Hematopoietic multipotent progenitor cell treated with erythropoietin and hydrocortisone succinate and interleukin-3 and kit ligand, for 6 days (in vitro differentiated cells): ENCODE results near the gene TIMM17B.

Experiments used
- DNase-seq: peaks from one replicate; pipeline ENCODE4 v3.0.0-alpha.2; 2015

Gene TIMM17B

DNA sequence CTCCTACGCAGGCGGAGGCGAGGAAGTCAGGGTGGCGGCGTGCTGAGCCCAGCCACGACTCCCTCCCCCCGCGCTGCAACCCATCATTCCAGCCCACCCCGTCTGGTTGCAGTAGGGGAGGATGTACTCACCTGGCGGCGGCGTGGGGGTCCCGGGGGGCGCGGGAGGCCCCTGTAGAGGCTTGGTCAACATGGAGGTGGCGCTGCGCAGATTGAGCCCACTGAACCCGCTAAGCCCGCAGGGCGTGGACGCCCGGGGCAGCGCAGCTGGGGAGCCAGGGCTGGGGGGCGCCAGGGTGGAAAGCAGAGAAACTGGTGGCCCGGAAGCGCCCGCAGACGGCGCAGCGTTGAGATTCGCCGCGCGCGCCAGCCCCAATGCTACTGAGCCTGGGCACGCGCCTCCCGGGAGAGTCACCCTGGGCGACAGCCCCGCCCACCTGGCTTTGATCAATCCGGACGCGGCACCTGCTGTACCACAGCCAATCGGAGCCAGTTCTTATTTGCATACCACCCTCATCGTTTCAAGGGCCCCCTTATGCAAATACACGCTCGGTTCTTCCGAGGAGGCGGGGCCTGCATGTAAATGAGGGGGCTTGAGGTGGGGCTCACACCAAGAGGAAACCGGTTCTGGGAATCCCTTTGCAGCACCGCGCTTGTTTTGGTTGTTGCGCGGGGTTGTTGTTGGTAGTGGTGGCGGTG is 21.2 kb upstream of the TIMM17B start, which contains the start of gene PIM2:
TSS of gene PIM2 (minus strand) at position 382 of the 698 bp plus-strand sequence. CDS start at position 192, 190 bp downstream.
- peak; percentile 96 for DNase-seq

- DNase-seq = no peak
Measured at GRCh38 chrX:48918301-48918642, 20.7 kb upstream of the TIMM17B start.

- DNase-seq = peak; percentile 94
Measured at GRCh38 chrX:48917139-48918001, 19.8 kb upstream of the TIMM17B start.

GRCh38 chrX:48914593-48915493 is 17.3 kb upstream of the TIMM17B start:
- no peak for DNase-seq

- DNase-seq = no peak
Measured at GRCh38 chrX:48913605-48914366, 16.2 kb upstream of the TIMM17B start.

- peak; percentile 88 for DNase-seq
Measured at GRCh38 chrX:48911412-48912182, 14.0 kb upstream of the TIMM17B start, which contains the start of gene SLC35A2. TSS of gene SLC35A2 (minus strand) at chrX:48911646. CDS start at chrX:48911636, 10 bp downstream.

DNA sequence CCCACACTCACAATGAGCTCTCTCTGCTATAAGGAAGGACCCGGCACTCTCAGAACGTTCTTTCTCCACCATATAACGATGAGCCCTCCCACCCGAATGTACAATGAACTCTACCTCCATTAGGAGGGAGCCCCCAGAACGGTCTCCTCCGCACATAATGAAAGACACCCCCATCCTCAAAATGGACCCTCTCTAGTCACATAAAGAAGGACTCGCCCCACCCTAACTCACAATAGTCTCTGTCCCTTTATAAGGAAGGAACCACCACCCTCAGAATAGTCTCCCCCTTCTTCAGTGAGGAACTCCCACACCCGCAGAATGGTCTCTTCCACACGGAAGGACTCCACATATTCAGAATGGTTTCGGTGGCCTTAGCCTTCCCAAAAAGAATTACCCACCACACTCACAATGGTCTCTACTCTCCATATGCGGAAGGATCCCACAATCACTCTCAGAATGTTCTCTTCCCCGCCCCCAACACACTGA is 13.4 kb upstream of the TIMM17B start:
- peak; percentile 51 for DNase-seq

- DNase-seq = no peak
Measured at GRCh38 chrX:48909703-48910294, 12.2 kb upstream of the TIMM17B start.

GRCh38 chrX:48908600-48908999 is 11.0 kb upstream of the TIMM17B start:
- DNase-seq = no peak

GRCh38 chrX:48905090-48905790 is 7.7 kb upstream of the TIMM17B start:
- DNase-seq = no peak

DNA sequence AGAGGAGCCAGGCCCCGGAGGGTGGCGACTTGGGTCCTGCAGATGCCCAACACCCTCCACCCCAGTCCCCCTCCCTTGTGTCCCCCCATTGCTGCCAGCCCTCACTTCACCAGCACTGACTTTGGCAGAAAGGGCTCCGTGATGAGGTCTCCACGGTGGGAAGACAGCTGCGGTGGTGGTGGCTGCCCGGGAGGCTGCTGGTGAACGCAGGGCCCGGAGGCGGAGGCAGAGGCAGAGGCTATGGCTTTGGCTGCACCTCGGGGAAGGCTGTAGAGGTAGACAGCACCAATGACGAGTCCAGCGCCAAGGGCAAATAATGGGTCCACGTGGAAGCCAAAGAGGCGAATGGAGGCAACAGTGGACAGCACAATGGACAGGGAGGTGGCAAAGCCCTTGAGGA is 7.1 kb upstream of the TIMM17B start:
- DNase-seq = no peak

DNA sequence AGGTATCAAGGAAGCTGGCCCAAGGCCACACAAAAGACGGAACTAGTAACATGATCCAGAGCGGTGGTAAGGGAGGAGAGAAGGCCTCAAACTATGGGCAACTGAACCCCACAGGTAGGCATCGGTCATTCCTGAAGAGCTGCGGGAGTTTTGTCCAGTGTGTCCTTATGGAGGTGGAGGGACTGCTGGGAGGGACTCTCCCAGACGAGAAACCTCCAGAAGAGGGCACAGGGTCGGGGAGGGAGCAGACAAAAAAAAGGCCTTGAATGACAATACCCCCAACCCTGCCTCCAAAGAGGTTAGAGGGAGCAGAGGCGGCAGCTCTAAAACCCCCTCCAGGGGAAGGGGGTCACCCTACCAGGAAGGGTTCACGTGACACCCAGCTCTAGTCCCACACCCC is 6.6 kb upstream of the TIMM17B start:
- DNase-seq = no peak

DNA sequence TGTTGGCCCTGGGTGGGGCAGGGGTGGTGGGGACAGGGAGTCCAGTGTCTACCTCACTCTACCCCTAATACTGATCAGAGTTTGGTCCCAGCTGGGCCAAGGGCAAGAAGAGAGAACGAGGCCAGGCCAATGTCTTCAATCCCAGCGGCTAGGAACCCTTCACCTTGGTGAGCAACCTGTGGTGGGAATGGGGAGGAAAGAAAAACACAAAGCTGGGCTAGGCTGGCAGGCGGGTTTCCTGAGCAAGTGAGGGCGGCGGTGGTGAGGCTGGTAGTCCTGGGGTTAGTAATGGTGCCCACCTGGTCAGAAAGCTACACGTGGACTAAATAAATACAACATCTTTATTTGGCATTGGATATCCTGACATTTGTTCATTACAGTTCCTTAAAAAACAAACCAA is 5.7 kb upstream of the TIMM17B start:
- no peak for DNase-seq

GRCh38 chrX:48902776-48903175 is 5.2 kb upstream of the TIMM17B start:
- no peak for DNase-seq

DNA sequence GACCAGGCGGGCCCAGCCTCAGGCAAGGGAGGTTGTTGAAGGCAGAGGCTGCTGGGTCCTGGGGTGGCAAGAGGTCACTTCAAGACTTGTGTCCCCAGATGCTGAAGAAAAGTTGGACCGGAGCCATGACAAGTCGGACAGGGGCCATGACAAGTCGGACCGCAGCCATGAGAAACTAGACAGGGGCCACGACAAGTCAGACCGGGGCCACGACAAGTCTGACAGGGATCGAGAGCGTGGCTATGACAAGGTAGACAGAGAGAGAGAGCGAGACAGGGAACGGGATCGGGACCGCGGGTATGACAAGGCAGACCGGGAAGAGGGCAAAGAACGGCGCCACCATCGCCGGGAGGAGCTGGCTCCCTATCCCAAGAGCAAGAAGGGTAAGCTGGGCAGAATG is 4.6 kb upstream of the TIMM17B start:
- no peak for DNase-seq

DNA sequence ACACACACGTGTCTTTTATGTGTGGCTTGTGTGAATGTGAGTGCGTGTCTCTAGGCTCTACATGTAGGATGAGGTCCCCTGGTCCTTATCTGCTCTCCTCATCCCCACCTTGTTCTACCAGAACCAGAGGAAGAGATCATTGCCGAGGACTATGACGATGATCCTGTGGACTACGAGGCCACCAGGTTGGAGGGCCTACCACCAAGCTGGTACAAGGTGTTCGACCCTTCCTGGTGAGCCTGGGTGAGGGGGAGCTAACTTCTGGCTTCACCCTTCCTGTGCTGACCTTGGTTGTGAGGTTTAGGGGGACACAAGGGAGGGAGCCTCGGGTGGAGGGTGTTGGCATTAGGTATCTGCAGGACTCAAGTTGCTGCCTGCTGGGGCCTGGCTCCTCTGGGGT is 3.5 kb upstream of the TIMM17B start:
- no peak for DNase-seq

GRCh38 chrX:48899078-48899410 is 1.5 kb upstream of the TIMM17B start:
- no peak for DNase-seq

DNA sequence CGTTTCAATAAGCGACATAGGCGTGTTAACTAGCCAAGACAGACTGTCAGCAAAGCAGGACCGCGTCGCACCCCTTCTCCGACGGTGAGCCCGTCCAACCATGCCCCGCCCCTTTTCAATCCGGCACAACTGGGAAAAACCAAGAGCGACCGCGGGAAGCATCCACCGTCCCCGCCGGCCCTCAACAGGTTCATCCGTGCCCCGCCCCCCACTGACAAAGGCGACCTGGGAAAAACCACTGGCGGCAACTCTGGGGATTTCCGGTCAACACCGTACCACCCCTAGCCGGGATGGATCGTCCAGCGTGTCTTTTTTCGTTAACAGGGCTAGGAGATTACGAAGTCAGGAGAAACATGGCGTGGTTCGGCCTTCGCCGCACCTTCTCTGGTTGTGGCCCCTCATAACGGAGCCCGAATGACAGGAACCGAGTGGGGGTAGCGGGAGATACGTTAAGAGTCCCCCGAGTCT is 377 bp downstream of the TIMM17B start:
- peak; percentile 89 for DNase-seq

DNA sequence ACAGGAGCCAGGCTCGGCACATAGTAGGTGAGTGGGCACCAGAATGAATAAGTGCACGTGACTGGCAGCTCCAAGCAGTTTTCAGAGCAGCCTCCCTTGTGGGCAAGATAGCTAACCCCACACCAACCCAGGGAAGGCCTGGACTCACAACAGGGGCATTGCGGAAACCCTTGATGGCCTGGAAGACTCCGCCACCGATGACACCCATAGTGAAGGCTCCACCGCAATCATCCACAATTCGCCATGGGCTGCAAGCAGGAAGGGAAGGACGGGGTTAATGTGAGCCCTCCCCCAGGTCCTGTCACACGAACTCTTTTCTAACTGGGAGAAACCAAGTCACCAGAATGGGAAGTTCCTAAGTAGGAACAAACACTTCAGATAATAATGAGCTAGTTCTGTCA is 957 bp downstream of the TIMM17B start:
- DNase-seq = no peak

- DNase-seq = no peak
Measured at GRCh38 chrX:48894891-48895290, 2.7 kb downstream of the TIMM17B start.
